Loucy (cell line): ENCODE results near the gene WBP2.
A peak's percentile ranks its signal among the peaks of the same experiment; 100 is the strongest.

Experiments
- EZH2phosphoT487 ChIP-seq: fragments of 200-600 bp; IDR thresholded peaks from 2 replicates; pipeline ENCODE4 v1.6.1; 2018; ENCODE audit warnings: antibody characterized with exemption, mild to moderate bottlenecking, moderate library complexity, borderline replicate concordance
- TF ChIP-seq, protein P1 (sequence below): fragments of 200-600 bp; sonication (generic); conservative IDR thresholded peaks from 2 replicates; pipeline ENCODE4 v1.5.1; 2014; ENCODE audit warnings: mild to moderate bottlenecking, antibody characterized with exemption, low read length

GRCh38 chr17:75896415-75897159 is 41.5 kb upstream of the WBP2 start, which contains the start of gene TRIM65:
- TF ChIP-seq, protein P1, sequence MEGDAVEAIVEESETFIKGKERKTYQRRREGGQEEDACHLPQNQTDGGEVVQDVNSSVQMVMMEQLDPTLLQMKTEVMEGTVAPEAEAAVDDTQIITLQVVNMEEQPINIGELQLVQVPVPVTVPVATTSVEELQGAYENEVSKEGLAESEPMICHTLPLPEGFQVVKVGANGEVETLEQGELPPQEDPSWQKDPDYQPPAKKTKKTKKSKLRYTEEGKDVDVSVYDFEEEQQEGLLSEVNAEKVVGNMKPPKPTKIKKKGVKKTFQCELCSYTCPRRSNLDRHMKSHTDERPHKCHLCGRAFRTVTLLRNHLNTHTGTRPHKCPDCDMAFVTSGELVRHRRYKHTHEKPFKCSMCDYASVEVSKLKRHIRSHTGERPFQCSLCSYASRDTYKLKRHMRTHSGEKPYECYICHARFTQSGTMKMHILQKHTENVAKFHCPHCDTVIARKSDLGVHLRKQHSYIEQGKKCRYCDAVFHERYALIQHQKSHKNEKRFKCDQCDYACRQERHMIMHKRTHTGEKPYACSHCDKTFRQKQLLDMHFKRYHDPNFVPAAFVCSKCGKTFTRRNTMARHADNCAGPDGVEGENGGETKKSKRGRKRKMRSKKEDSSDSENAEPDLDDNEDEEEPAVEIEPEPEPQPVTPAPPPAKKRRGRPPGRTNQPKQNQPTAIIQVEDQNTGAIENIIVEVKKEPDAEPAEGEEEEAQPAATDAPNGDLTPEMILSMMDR: peak; percentile 21; the same call in 1 of the 2 replicates
- no peak for TF ChIP-seq EZH2phosphoT487
